HUES64 (cell line): ENCODE measurements around the gene PDS5A.
A peak's percentile ranks its signal among the peaks of the same experiment; 100 is the strongest.

Experiments used
- H3K27ac ChIP-seq: 2 replicates; pipeline ENCODE4 v1.7.0; 2013; ENCODE audit warnings: low read depth, low read length, inconsistent platforms
- H3K27me3 ChIP-seq: 2 replicates; pipeline ENCODE4 v1.6.1; 2013; ENCODE audit warnings: mild to moderate bottlenecking, low read length; ENCODE audit not compliant: insufficient read depth
- H3K36me3 ChIP-seq: 2 replicates; pipeline ENCODE4 v1.6.1; 2013; ENCODE audit warnings: mild to moderate bottlenecking, low read length; ENCODE audit not compliant: insufficient read depth
- H3K4me1 ChIP-seq: 2 replicates; pipeline ENCODE4 v1.6.1; 2013; ENCODE audit warnings: mild to moderate bottlenecking, low read length, moderate library complexity; ENCODE audit not compliant: insufficient read depth
- H3K4me3 ChIP-seq: 2 replicates; pipeline ENCODE4 v1.5.1; 2013; ENCODE audit warnings: mild to moderate bottlenecking, low read length, moderate library complexity
- H3K9ac ChIP-seq: 2 replicates; pipeline ENCODE4 v1.6.1; 2013; ENCODE audit warnings: mild to moderate bottlenecking, low read depth, low read length
- H3K9me3 ChIP-seq: 2 replicates; pipeline ENCODE4 v1.6.1; 2013; ENCODE audit warnings: low read depth, low read length; ENCODE audit not compliant: insufficient read depth
- WGBS: fragments of 150-250, 120-280 bp; methylation state at CpG from one replicate; pipeline ENCODE4 v1.1.7; 2013; ENCODE audit warnings: missing lambda C conversion rate; 5-methylcytosine and 5-hydroxymethylcytosine counted together

The PDS5A gene

GRCh38 chr4:39893693-39894072 is 84.0 kb downstream of the PDS5A start:
- Histone ChIP-seq H3K4me1 (peaks cover 27% of the 10 kb centered on the region), H3K4me3 (no peak overlapping the region), H3K36me3 (peaks cover 78% of the 10 kb centered on the region), H3K27ac (no peak overlapping the region), H3K27me3 (no peaks in the 10 kb centered on the region), H3K9ac (no peak overlapping the region), H3K9me3 (no peaks in the 10 kb centered on the region)
- 100% methylated on average over 2 of the region's 3 CpGs for WGBS

- peaks cover 78% of the 10 kb centered on the region for H3K36me3 ChIP-seq
- H3K4me1 ChIP-seq: peaks cover 24% of the 10 kb centered on the region
- no peaks in the 10 kb centered on the region for H3K9me3 ChIP-seq
- 87% methylated on average over 2 of the region's 5 CpGs for WGBS
- no peak overlapping the region for H3K9ac ChIP-seq
- H3K27ac ChIP-seq: no peak overlapping the region
- no peak overlapping the region for H3K4me3 ChIP-seq
- no peaks in the 10 kb centered on the region for H3K27me3 ChIP-seq
Measured at GRCh38 chr4:39892988-39893692, 84.6 kb downstream of the PDS5A start.

DNA sequence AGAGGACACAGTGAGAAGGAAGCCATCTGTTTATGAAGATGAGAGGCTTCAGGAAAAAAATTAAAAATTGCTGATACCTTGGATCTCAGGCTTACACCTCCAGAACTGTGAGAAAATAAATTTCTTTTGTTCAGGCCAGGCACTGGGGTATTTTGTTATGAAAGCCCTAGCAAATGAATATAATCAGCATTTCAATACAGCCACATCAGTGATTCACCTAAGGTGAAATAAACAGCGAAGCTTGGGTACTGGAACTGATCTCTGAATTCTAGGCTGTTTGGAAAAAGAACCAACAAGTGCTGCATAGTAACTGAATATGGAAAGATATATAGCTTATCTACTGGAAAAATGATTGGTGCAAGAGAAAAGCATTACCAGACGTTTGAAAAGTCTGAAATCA is 88.5 kb downstream of the PDS5A start:
- peak overlapping the region; percentile 21; the same call in 1 of the 2 replicates for H3K4me3 ChIP-seq
- no peaks in the 10 kb centered on the region for H3K9me3 ChIP-seq
- H3K27ac ChIP-seq: peak overlapping the region; percentile 88
- WGBS: 42% methylated on average over 2 of the region's 2 CpGs
- peaks cover 20% of the 10 kb centered on the region for H3K4me1 ChIP-seq
- H3K36me3 ChIP-seq: peaks cover 75% of the 10 kb centered on the region
- H3K9ac ChIP-seq: peak overlapping the region; percentile 35; the same call in 1 of the 2 replicates
- H3K27me3 ChIP-seq: no peaks in the 10 kb centered on the region

GRCh38 chr4:39888541-39888940 is 89.2 kb downstream of the PDS5A start:
- 93% methylated on average over 4 of the region's 5 CpGs for WGBS
- Histone ChIP-seq H3K9me3 (no peaks in the 10 kb centered on the region), H3K36me3 (peaks cover 72% of the 10 kb centered on the region), H3K27ac (peak overlapping the region; percentile 88), H3K27me3 (no peaks in the 10 kb centered on the region), H3K9ac (no peak overlapping the region), H3K4me3 (no peak overlapping the region), H3K4me1 (peaks cover 20% of the 10 kb centered on the region)

DNA sequence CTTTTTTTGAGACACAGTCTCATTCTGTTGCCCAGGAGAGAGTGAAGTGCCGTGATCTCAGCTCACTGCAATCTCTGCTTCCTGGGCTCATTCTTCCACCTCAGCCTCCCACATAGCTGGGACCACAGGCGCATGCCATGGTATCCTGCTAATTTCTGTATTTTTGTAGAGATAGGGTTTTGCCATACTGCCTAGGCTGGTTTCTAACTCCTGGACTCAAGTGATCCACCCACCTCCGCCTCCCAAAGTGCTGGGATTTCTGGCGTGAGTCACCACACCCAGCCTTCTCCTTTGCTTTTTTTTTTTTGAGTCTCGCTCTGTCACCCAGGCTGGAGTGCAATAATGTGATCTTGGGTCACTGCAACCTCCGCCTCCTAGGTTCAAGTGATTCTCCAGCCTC is 94.1 kb downstream of the PDS5A start:
- Histone ChIP-seq H3K9me3 (no peaks in the 10 kb centered on the region), H3K27me3 (no peaks in the 10 kb centered on the region), H3K4me3 (no peak overlapping the region), H3K36me3 (peaks cover 87% of the 10 kb centered on the region), H3K4me1 (peaks cover 2% of the 10 kb centered on the region; the same call in 1 of the 2 replicates), H3K27ac (no peak overlapping the region), H3K9ac (no peak overlapping the region)
- WGBS: 92% methylated on average over 6 of the region's 6 CpGs

DNA sequence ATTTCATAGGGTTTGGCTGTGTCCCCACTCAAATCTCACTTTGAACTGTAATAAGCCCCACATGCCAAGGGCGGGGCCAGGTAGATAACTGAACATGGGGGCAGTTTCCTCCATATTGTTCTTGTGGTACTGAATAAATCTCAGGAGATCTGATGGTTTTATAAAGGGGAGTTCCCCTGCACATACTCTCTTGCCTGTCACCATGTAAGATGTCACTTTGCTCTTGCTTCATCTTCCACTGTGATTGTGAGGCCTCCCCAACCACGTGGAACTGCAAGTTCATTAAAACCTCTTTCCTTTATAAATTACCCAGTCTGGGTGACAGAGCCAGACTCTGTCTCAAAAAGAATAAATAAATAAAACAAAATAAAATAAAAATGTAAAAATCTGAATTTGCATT is 95.9 kb downstream of the PDS5A start:
- no peaks in the 10 kb centered on the region for H3K4me1 ChIP-seq
- H3K4me3 ChIP-seq: no peak overlapping the region
- H3K27me3 ChIP-seq: no peaks in the 10 kb centered on the region
- H3K9me3 ChIP-seq: no peaks in the 10 kb centered on the region
- no peak overlapping the region for H3K27ac ChIP-seq
- H3K9ac ChIP-seq: no peak overlapping the region
- WGBS: 94% methylated on average over 2 of the region's 2 CpGs
- peaks cover 88% of the 10 kb centered on the region for H3K36me3 ChIP-seq

DNA sequence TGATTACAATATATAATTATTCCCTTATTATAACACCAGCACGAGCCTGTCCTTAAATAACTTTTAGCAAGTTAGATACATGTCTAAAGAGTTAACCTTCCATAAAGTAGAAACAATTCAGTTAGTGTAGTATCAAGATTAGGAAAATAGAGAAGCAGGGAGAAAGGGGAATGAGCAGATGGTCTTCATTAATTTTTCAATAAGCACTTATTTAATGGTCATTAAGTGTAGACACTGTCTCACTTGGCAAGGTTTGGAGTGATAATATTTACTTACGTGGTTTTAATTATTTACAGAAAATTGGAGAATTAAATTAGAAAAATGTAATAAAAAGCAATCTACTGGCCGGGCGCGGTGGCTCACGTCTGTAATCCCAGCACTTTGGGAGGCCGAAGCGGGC is 99.7 kb downstream of the PDS5A start:
- Histone ChIP-seq H3K27me3 (no peaks in the 10 kb centered on the region), H3K9me3 (no peaks in the 10 kb centered on the region), H3K9ac (no peak overlapping the region), H3K4me1 (no peaks in the 10 kb centered on the region), H3K4me3 (no peak overlapping the region), H3K36me3 (peaks cover 98% of the 10 kb centered on the region), H3K27ac (no peak overlapping the region)
- WGBS: 99% methylated on average over 7 of the region's 8 CpGs

DNA sequence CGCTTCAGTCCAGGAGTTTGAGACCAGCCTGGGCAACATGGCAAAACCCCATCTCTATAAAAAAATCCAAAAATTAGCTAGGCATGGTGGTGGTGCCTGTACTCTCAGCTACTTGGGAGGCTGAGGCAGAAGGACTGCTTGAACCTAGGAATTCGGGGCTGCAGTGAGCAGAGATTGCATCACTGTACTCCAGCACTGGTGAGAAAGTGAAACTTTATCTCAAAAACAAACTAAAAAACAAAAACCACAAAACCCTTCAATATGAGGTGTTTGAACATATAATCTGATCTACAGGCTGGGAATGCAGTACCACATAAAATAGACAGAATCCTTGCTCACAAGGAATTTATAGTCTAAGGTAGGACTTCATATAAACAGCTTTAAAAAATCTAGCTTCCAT is 103.9 kb downstream of the PDS5A start:
- Histone ChIP-seq H3K4me1 (no peaks in the 10 kb centered on the region), H3K27ac (no peak overlapping the region), H3K36me3 (peaks cover 96% of the 10 kb centered on the region), H3K27me3 (no peaks in the 10 kb centered on the region), H3K9me3 (no peaks in the 10 kb centered on the region), H3K9ac (no peak overlapping the region), H3K4me3 (no peak overlapping the region)
- 96% methylated on average over 2 of the region's 2 CpGs for WGBS

- Histone ChIP-seq H3K27ac (no peak overlapping the region), H3K36me3 (peaks cover 91% of the 10 kb centered on the region), H3K9ac (no peak overlapping the region), H3K4me3 (no peak overlapping the region), H3K27me3 (no peaks in the 10 kb centered on the region), H3K4me1 (no peaks in the 10 kb centered on the region), H3K9me3 (no peaks in the 10 kb centered on the region)
- 96% methylated on average over 3 of the region's 3 CpGs for WGBS
Measured at GRCh38 chr4:39865280-39865679, 112.4 kb downstream of the PDS5A start.

- no peak overlapping the region for H3K4me3 ChIP-seq
- 97% methylated on average over 6 of the region's 6 CpGs for WGBS
Measured at GRCh38 chr4:39864391-39864790, 113.3 kb downstream of the PDS5A start.

GRCh38 chr4:39860804-39861203 is 116.9 kb downstream of the PDS5A start:
- H3K36me3 ChIP-seq: peaks cover 85% of the 10 kb centered on the region
- H3K4me1 ChIP-seq: no peaks in the 10 kb centered on the region
- H3K9me3 ChIP-seq: no peaks in the 10 kb centered on the region
- WGBS: 98% methylated on average over 6 of the region's 6 CpGs
- H3K27ac ChIP-seq: no peak overlapping the region
- no peak overlapping the region for H3K9ac ChIP-seq
- H3K4me3 ChIP-seq: no peak overlapping the region
- no peaks in the 10 kb centered on the region for H3K27me3 ChIP-seq

More at GRCh38 chr4:39864391-39864790, 113.3 kb downstream of the PDS5A start:
- Histone ChIP-seq H3K4me1 (no peaks in the 10 kb centered on the region), H3K9me3 (no peaks in the 10 kb centered on the region), H3K36me3 (peaks cover 92% of the 10 kb centered on the region), H3K27ac (no peak overlapping the region), H3K27me3 (no peaks in the 10 kb centered on the region), H3K9ac (no peak overlapping the region)
